Endodermal cell (in vitro differentiated cells): ENCODE results near the gene ZGLP1. TPM values are rescaled to one million over a fixed set of nuclear protein-coding genes. Genes with fewer than 3 reads are reported as not detected.

ENCODE experiments used
- DNase-seq: peaks from one replicate; pipeline ENCODE4 v3.0.0-alpha.2; 2017
- H3K27ac ChIP-seq: 2 replicates; pipeline ENCODE4 v1.5.1; 2013; ENCODE audit warnings: mild to moderate bottlenecking, low read depth, low read length, moderate library complexity
- H3K27me3 ChIP-seq: 2 replicates; pipeline ENCODE4 v1.6.1; 2013; ENCODE audit warnings: mild to moderate bottlenecking, low read length, moderate library complexity; ENCODE audit not compliant: insufficient read depth, control insufficient read depth, poor library complexity, severe bottlenecking
- H3K36me3 ChIP-seq: 2 replicates; pipeline ENCODE4 v1.7.0; 2013; ENCODE audit warnings: mild to moderate bottlenecking, low read length, moderate library complexity; ENCODE audit not compliant: control insufficient read depth, insufficient read depth
- H3K4me1 ChIP-seq: one replicate; pipeline ENCODE4 v1.7.0; 2013; ENCODE audit warnings: low read length; ENCODE audit not compliant: control insufficient read depth, insufficient read depth
- H3K4me3 ChIP-seq: 2 replicates; pipeline ENCODE4 v1.5.1; 2013; ENCODE audit warnings: mild to moderate bottlenecking, low read length, moderate library complexity
- H3K9ac ChIP-seq: 2 replicates; pipeline ENCODE4 v1.6.1; 2013; ENCODE audit warnings: mild to moderate bottlenecking, low read length, moderate library complexity; ENCODE audit not compliant: poor library complexity, severe bottlenecking; ENCODE audit errors: extremely low read depth
- H3K9me3 ChIP-seq: 2 replicates; pipeline ENCODE4 v1.6.1; 2013; ENCODE audit warnings: mild to moderate bottlenecking, low read length, moderate library complexity; ENCODE audit not compliant: control insufficient read depth
- H3K27ac Mint-ChIP-seq: 2 replicates; pipeline ENCODE4 v1.8.0; 2020; ENCODE audit warnings: mixed read lengths
- H3K27me3 Mint-ChIP-seq: 2 replicates; pipeline ENCODE4 v1.8.0; 2021; ENCODE audit warnings: mild to moderate bottlenecking, mixed read lengths; ENCODE audit not compliant: insufficient read depth
- H3K36me3 Mint-ChIP-seq: 2 replicates; pipeline ENCODE4 v1.8.0; 2020; ENCODE audit warnings: low read depth, mixed read lengths
- H3K4me1 Mint-ChIP-seq: 2 replicates; pipeline ENCODE4 v1.8.0; 2020; ENCODE audit warnings: mixed read lengths
- H3K4me3 Mint-ChIP-seq: 2 replicates; pipeline ENCODE4 v1.8.0; 2020; ENCODE audit warnings: mild to moderate bottlenecking, moderate library complexity, mixed read lengths
- H3K9me3 Mint-ChIP-seq: 2 replicates; pipeline ENCODE4 v1.8.0; 2020; ENCODE audit warnings: mild to moderate bottlenecking, mixed read lengths
- CTCF ChIP-seq: fragments of 200-600 bp; sonication (generic); conservative IDR thresholded peaks from 2 replicates; pipeline ENCODE4 v1.5.0; 2021; ENCODE audit warnings: antibody characterized with exemption, mild to moderate bottlenecking
- WGBS, 2 experiments: methylation state at CpG; one replicate each; pipeline versions ENCODE4 v1.1.5 to v1.1.7; 2013; ENCODE audit warnings: missing lambda C conversion rate in 2 of 2, mixed read lengths in 1 of 2; ENCODE audit not compliant: insufficient coverage in 1 of 2, insufficient read length in 1 of 2; 5-methylcytosine and 5-hydroxymethylcytosine counted together
- total RNA-seq, 2 donors: library from RNA; stranded (reverse); fragmentation: NEBNext Ultra II Directional in 1 of 2; extraction: Animal tissue kit (Norgen Biotek cat#: 25700) in 1 of 2; gene quantifications; 2 replicates in 1 of 2; 3 replicates in 1 of 2; pipeline ENCODE4 v1.2.1, GENCODE V29; 2021

The ZGLP1 gene
- total RNA-seq, 2 donors from 2014 or later, result 4.5 to 7.8 TPM

GRCh38 chr19:10290876-10291553 is 18.6 kb downstream of the ZGLP1 start:
- no peaks in the 10 kb centered on the region for H3K36me3 ChIP-seq
- Mint-ChIP-seq H3K36me3 (no peaks in the 10 kb centered on the region), H3K27me3 (peaks cover 100% of the 10 kb centered on the region), H3K9me3 (peaks cover 9% of the 10 kb centered on the region), H3K4me3 (peak overlapping the region; percentile 42), H3K27ac (no peak overlapping the region), H3K4me1 (peaks cover 14% of the 10 kb centered on the region)
- no peaks in the 10 kb centered on the region for H3K9me3 ChIP-seq
- peak overlapping the region; percentile 56 for H3K4me3 ChIP-seq
- H3K27ac ChIP-seq, result no peak overlapping the region
- TF ChIP-seq CTCF, result no peak
- peaks cover 100% of the 10 kb centered on the region for H3K27me3 ChIP-seq
- 1 to 2% methylated on average over 20 to 57 of the region's 57 CpGs for WGBS, 2 experiments
- peak; percentile 82 for DNase-seq
- H3K4me1 ChIP-seq, result peaks cover 3% of the 10 kb centered on the region
- H3K9ac ChIP-seq, result no peak overlapping the region

DNA sequence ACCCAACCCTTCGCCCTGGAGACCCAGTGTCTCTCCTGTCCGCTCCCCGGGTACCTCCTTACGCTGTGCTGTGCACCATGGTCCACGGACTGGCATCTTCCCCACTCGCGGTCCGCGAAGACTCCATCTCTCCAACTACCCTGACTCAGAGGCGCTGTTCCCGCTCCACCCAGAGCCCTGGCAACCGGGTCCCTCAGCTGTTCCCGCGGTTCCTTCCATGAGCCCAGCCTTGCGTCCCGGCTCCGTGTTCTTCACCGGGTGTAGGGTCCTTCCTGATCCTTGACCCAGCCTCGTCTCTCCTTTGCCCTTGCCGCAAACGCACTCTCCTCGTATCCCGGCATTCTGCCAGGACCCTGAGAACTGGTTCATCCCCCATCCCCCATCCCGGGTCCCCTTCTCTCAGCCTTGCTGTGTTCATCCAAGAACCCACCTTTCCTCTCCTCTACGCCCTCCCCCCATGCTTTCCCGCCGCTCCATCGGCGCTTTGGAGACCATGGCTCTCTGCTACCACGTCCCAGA is 19.2 kb downstream of the ZGLP1 start:
- Histone ChIP-seq H3K9ac (no peak overlapping the region), H3K36me3 (no peaks in the 10 kb centered on the region), H3K4me1 (peaks cover 3% of the 10 kb centered on the region), H3K27me3 (peaks cover 100% of the 10 kb centered on the region), H3K4me3 (no peak overlapping the region), H3K9me3 (no peaks in the 10 kb centered on the region), H3K27ac (no peak overlapping the region)
- Mint-ChIP-seq H3K27me3 (peaks cover 100% of the 10 kb centered on the region), H3K9me3 (peaks cover 5% of the 10 kb centered on the region), H3K4me1 (peaks cover 10% of the 10 kb centered on the region), H3K36me3 (no peaks in the 10 kb centered on the region), H3K4me3 (peak overlapping the region; percentile 42), H3K27ac (no peak overlapping the region)
- no peak for TF ChIP-seq CTCF
- WGBS, 2 experiments, result 2% methylated on average over 24 to 30 of the region's 30 CpGs
- DNase-seq, result peak; percentile 75

- peaks cover 10% of the 10 kb centered on the region for H3K4me1 Mint-ChIP-seq
- Histone ChIP-seq H3K4me3 (peak within 1 kb of the TSS; percentile 56), H3K4me1 (peaks cover 3% of the 10 kb centered on the region), H3K36me3 (no peaks in the 10 kb centered on the region), H3K9ac (no peak within 1 kb of the TSS), H3K9me3 (no peaks in the 10 kb centered on the region), H3K27me3 (peaks cover 98% of the 10 kb centered on the region), H3K27ac (no peak within 1 kb of the TSS)
- TF ChIP-seq CTCF, result peak; percentile 2
- no peak within 1 kb of the TSS for H3K27ac Mint-ChIP-seq
- H3K36me3 Mint-ChIP-seq, result no peaks in the 10 kb centered on the region
- WGBS, 2 experiments, result 3 to 12% methylated on average over 4 to 41 of the region's 45 CpGs
- H3K4me3 Mint-ChIP-seq, result peak within 1 kb of the TSS; percentile 42
- H3K9me3 Mint-ChIP-seq, result peaks cover 5% of the 10 kb centered on the region
- peaks cover 96% of the 10 kb centered on the region for H3K27me3 Mint-ChIP-seq
- no peak for DNase-seq
Observed at GRCh38 chr19:10289836-10290356, 19.7 kb downstream of the ZGLP1 start, which contains the start of gene ICAM5. TSS of gene ICAM5 (plus strand) at chr19:10289952. CDS start at chr19:10290044, 92 bp downstream.
